IMR-90 (cell line): Measurements from ENCODE around the gene FXYD1. TPM values are rescaled to one million over a fixed set of nuclear protein-coding genes. Genes with fewer than 3 reads are reported as not detected.

Experiments used
- ATAC-seq: fragments of 200-7000 bp; cut with Tn5 transposase; 2 replicates; pipeline ENCODE4 v1.9.1; 2020; ENCODE audit warnings: low read depth, mild to moderate bottlenecking, moderate library complexity
- BruUV-seq: library from RNA; stranded (reverse); fragments of 400-500 nt; replicated peaks from 2 replicates; lab custom pipeline; 2021; lab: Mats Ljungman, UMichigan
- CTCF ChIA-PET: fragments of 300-600 bp; formaldehyde crosslinking; extraction: SDS; loops from one replicate; lab custom pipeline; 2021; ENCODE audit warnings: antibody characterized with exemption; lab: Yijun Ruan, JAX
- POLR2A ChIA-PET: fragments of 300-600 bp; sonication (Branson Sonifier 250); formaldehyde crosslinking; loops from one replicate; lab custom pipeline; 2022; ENCODE audit warnings: antibody characterized with exemption; ENCODE audit not compliant: unreplicated experiment; lab: Charles Lee
- DNase-seq: peaks from one replicate; pipeline ENCODE4 v3.0.0; 2013
- H2AFZ ChIP-seq: replicated peaks from 2 replicates; pipeline ENCODE3; 2013; ENCODE audit warnings: low read length, mild to moderate bottlenecking; ENCODE audit not compliant: poor library complexity
- H2AK5ac ChIP-seq: 2 replicates; pipeline ENCODE4 v1.6.1; 2013; ENCODE audit warnings: low read depth, low read length, inconsistent platforms
- H2AK9ac ChIP-seq: replicated peaks from 2 replicates; pipeline ENCODE3; 2013; ENCODE audit warnings: mild to moderate bottlenecking, low read depth, low read length, moderate library complexity; ENCODE audit not compliant: poor library complexity
- H2BK120ac ChIP-seq: 2 replicates; pipeline ENCODE4 v1.6.1; 2013; ENCODE audit warnings: low read depth, low read length, inconsistent platforms
- H2BK15ac ChIP-seq: 3 replicates; pipeline ENCODE4 v1.6.1; 2013; ENCODE audit warnings: low read depth, low read length, inconsistent platforms
- H2BK20ac ChIP-seq: 2 replicates; pipeline ENCODE4 v1.6.1; 2013; ENCODE audit warnings: low read depth, mild to moderate bottlenecking, inconsistent platforms, low read length, moderate library complexity
- H2BK5ac ChIP-seq: 2 replicates; pipeline ENCODE4 v1.6.1; 2013; ENCODE audit warnings: mild to moderate bottlenecking, low read depth, low read length, inconsistent platforms; ENCODE audit not compliant: poor library complexity, severe bottlenecking
- H3K14ac ChIP-seq: replicated peaks from 2 replicates; pipeline ENCODE4 v1.6.1; 2013; ENCODE audit warnings: low read depth, low read length, inconsistent platforms
- H3K18ac ChIP-seq: 2 replicates; pipeline ENCODE4 v1.6.1; 2013; ENCODE audit warnings: low read depth, low read length, control low read depth
- H3K23ac ChIP-seq: 2 replicates; pipeline ENCODE4 v1.6.1; 2013; ENCODE audit warnings: low read depth, low read length, inconsistent platforms
- H3K27ac ChIP-seq: 2 replicates; pipeline ENCODE4 v1.5.1; 2013; ENCODE audit warnings: mild to moderate bottlenecking, control low read depth, low read length; ENCODE audit not compliant: insufficient read depth
- H3K27me3 ChIP-seq: 2 replicates; pipeline ENCODE4 v1.6.1; 2013; ENCODE audit warnings: low read length; ENCODE audit not compliant: control insufficient read depth, insufficient read depth
- H3K36me3 ChIP-seq: 2 replicates; pipeline ENCODE4 v1.6.1; 2013; ENCODE audit warnings: low read length, mixed read lengths; ENCODE audit not compliant: control insufficient read depth, insufficient read depth
- H3K4ac ChIP-seq: 2 replicates; pipeline ENCODE4 v1.6.1; 2013; ENCODE audit warnings: low read depth, low read length, inconsistent platforms
- H3K4me1 ChIP-seq: 2 replicates; pipeline ENCODE4 v1.6.1; 2013; ENCODE audit warnings: low read length, mixed read lengths; ENCODE audit not compliant: control insufficient read depth, insufficient read depth
- H3K4me2 ChIP-seq: 2 replicates; pipeline ENCODE4 v1.6.1; 2013; ENCODE audit warnings: low read depth, mild to moderate bottlenecking, control low read depth, low read length, moderate library complexity
- H3K4me3 ChIP-seq: 2 replicates; pipeline ENCODE4 v1.5.1; 2013; ENCODE audit warnings: low read depth, mild to moderate bottlenecking, control low read depth, low read length, moderate library complexity; ENCODE audit not compliant: insufficient read depth
- H3K56ac ChIP-seq: 2 replicates; pipeline ENCODE4 v1.6.1; 2013; ENCODE audit warnings: low read length, inconsistent platforms; ENCODE audit not compliant: insufficient read depth; ENCODE audit errors: extremely low read depth
- H3K79me1 ChIP-seq, 2 experiments: 2 replicates each; pipeline ENCODE4 v1.6.1; 2013; ENCODE audit warnings: low read length in 2 of 2, inconsistent platforms in 1 of 2, low read depth in 1 of 2
- H3K9ac ChIP-seq: 2 replicates; pipeline ENCODE4 v1.6.1; 2013; ENCODE audit warnings: low read depth, low read length, control low read depth
- H3K9me1 ChIP-seq: 2 replicates; pipeline ENCODE4 v1.6.1; 2013; ENCODE audit warnings: low read length, inconsistent platforms; ENCODE audit not compliant: insufficient read depth
- H3K9me3 ChIP-seq: 2 replicates; pipeline ENCODE4 v1.6.1; 2013; ENCODE audit warnings: low read length; ENCODE audit not compliant: control insufficient read depth, insufficient read depth
- H4K20me1 ChIP-seq: 2 replicates; pipeline ENCODE4 v1.6.1; 2013; ENCODE audit warnings: low read length, inconsistent platforms; ENCODE audit not compliant: insufficient read depth
- H4K5ac ChIP-seq: 2 replicates; pipeline ENCODE4 v1.6.1; 2013; ENCODE audit warnings: mild to moderate bottlenecking, low read depth, low read length, control low read depth
- H4K8ac ChIP-seq, 2 experiments: 2 replicates each; pipeline ENCODE4 v1.6.1; 2013; ENCODE audit warnings: low read depth in 2 of 2, low read length in 2 of 2, control low read depth in 1 of 2, inconsistent platforms in 1 of 2
- H4K91ac ChIP-seq: 2 replicates; pipeline ENCODE4 v1.6.1; 2013; ENCODE audit warnings: low read depth, low read length, inconsistent platforms; ENCODE audit not compliant: insufficient read depth
- BHLHE40 ChIP-seq: fragments of 150-350 bp; IDR thresholded peaks from 2 replicates; pipeline ENCODE4 v1.6.1; 2016; ENCODE audit warnings: mild to moderate bottlenecking, low read depth, low read length
- CEBPB ChIP-seq: IDR thresholded peaks from 2 replicates; pipeline ENCODE4 v1.6.1; 2012; ENCODE audit warnings: low read depth, low read length, improper control_type of control experiment
- CHD1 ChIP-seq: IDR thresholded peaks from 2 replicates; pipeline ENCODE4 v1.6.1; 2012; ENCODE audit warnings: low read depth, low read length, improper control_type of control experiment
- CTCF ChIP-seq: conservative IDR thresholded peaks from 2 replicates; pipeline ENCODE4 v1.5.1; 2012; ENCODE audit warnings: mild to moderate bottlenecking, low read depth, low read length, improper control_type of control experiment
- ELK1 ChIP-seq: fragments of 150-350 bp; IDR thresholded peaks from 2 replicates; pipeline ENCODE4 v1.6.1; 2016; ENCODE audit warnings: low read depth, mild to moderate bottlenecking, low read length, moderate library complexity, borderline replicate concordance
- FOS ChIP-seq: fragments of 150-350 bp; IDR thresholded peaks from 2 replicates; pipeline ENCODE4 v1.6.1; 2016; ENCODE audit warnings: low read depth, low read length
- MAFK ChIP-seq: IDR thresholded peaks from 2 replicates; pipeline ENCODE4 v1.6.1; 2012; ENCODE audit warnings: low read depth, low read length, improper control_type of control experiment
- MAZ ChIP-seq: IDR thresholded peaks from 2 replicates; pipeline ENCODE4 v1.6.1; 2012; ENCODE audit warnings: low read depth, mild to moderate bottlenecking, low read length, improper control_type of control experiment, moderate library complexity, borderline replicate concordance
- MXI1 ChIP-seq: IDR thresholded peaks from 2 replicates; pipeline ENCODE4 v1.6.1; 2012; ENCODE audit warnings: low read depth, mild to moderate bottlenecking, low read length, moderate library complexity, borderline replicate concordance
- NFE2L2 ChIP-seq: fragments of 150-350 bp; IDR thresholded peaks from 2 replicates; pipeline ENCODE4 v1.6.1; 2016; ENCODE audit warnings: low read depth, mild to moderate bottlenecking, low read length
- POLR2A ChIP-seq: IDR thresholded peaks from 2 replicates; pipeline ENCODE4 v1.6.1; 2012; ENCODE audit warnings: mild to moderate bottlenecking, low read depth, low read length
- RCOR1 ChIP-seq: IDR thresholded peaks from 2 replicates; pipeline ENCODE4 v1.6.1; 2012; ENCODE audit warnings: mild to moderate bottlenecking, low read length, improper control_type of control experiment; ENCODE audit not compliant: insufficient replicate concordance
- RFX5 ChIP-seq: IDR thresholded peaks from 2 replicates; pipeline ENCODE4 v1.8.0; 2012; ENCODE audit warnings: low read depth, mild to moderate bottlenecking, low read length, moderate library complexity
- SMC3 ChIP-seq: fragments of 150-350 bp; IDR thresholded peaks from 2 replicates; pipeline ENCODE4 v1.6.1; 2016; ENCODE audit warnings: low read depth, mild to moderate bottlenecking, antibody characterized with exemption, low read length, moderate library complexity
- WGBS, 2 experiments: methylation state at CpG; one replicate each; pipeline versions ENCODE4 v1.1.5 to v1.1.7; 2013; ENCODE audit warnings: missing lambda C conversion rate in 2 of 2; ENCODE audit not compliant: insufficient read length in 1 of 2; ENCODE audit errors: extremely low coverage in 2 of 2; 5-methylcytosine and 5-hydroxymethylcytosine counted together
- dilution Hi-C: fragments of 300-500 bp; cut with HindIII; formaldehyde crosslinking; loops from one replicate; pipeline ENCODE4 v1.14.3; 2018; ENCODE audit warnings: low sequenced_read_pairs; ENCODE audit not compliant: unreplicated experiment
- in situ Hi-C: fragments of 300-500 bp; cut with MboI; formaldehyde crosslinking; loops from 3 replicates; pipeline ENCODE4 v1.14.3; 2019; ENCODE audit warnings: low sequenced_read_pairs, inconsistent platforms, mixed read lengths
- intact Hi-C: fragments of 100-400 bp; cut with micrococcal nuclease; formaldehyde crosslinking; loops from 2 replicates; pipeline ENCODE4 v1.10.0; 2022
- polyA plus RNA-seq, 3 experiments: library from polyadenylated mRNA; depleted of rRNA; stranded (reverse); fragments of >200 nt; gene quantifications; 2 replicates each; pipeline ENCODE4 v1.2.3, GENCODE V29; 2012; ENCODE audit warnings: low replicate concordance in 1 of 3
- total RNA-seq: library from RNA; depleted of rRNA; stranded (reverse); fragments of >200 nt; gene quantifications from 2 replicates; pipeline ENCODE4 v1.2.3, GENCODE V29; 2012

FXYD1 gene
- total and polyA plus RNA-seq, 2 of the 4 experiments (the other 2 are of a cell fraction), result 0.18 to 3.9 TPM

DNA sequence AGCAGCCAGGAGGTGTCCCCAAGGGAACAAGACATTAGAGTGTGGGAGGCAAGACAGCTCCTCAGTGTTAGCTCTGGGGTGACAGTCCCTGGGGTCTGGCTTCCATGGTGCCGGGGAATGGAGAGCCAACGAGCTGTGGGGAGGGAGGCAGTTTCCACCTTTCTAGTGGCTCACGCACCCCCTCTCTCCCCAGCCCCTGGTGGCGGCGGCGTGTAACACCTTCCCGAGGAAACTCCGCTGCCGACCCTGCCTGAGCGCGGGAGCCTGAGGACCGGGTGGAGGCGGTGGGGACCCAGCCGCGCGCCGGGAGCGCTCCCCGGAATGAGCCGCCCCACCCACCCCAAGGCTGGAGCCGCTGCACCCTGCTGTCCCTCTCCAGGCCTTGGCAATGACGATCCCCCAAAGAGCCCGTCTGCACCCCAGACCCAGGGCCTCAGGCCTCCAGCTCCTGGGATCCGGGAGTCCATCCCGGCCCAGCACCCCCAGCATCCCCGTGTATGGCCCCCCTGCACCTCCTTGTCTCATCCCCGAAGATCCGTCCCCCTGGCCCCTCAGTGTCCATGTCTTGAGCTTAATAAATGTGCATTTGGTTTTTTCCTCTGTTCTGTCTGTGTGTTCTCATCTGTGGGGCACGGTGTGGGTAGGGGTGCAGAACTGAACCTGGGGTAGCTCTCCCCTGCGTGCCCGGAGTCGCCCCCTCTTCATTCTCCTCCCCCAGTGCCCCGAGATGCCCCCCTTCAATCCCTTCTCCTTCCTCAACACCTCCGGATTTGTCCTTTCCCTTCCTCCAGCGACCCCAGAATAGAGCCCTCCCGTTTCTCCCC, 15.3 kb downstream of the FXYD1 start:
- peak overlapping the region; percentile 52; the same call in 1 of the 3 replicates for H2BK15ac ChIP-seq
- no peak for TF ChIP-seq MXI1
- TF ChIP-seq POLR2A, result no peak
- no peak for TF ChIP-seq BHLHE40
- no peak for TF ChIP-seq MAFK
- TF ChIP-seq FOS, result no peak
- TF ChIP-seq RCOR1, result no peak
- TF ChIP-seq ELK1, result no peak
- TF ChIP-seq CTCF, result peak; percentile 55
- TF ChIP-seq SMC3, result peak; percentile 26; the same call in 1 of the 2 replicates
- TF ChIP-seq NFE2L2, result no peak
- no peak for TF ChIP-seq CEBPB
- peak; percentile 53; the same call in 1 of the 2 replicates for TF ChIP-seq MAZ
- no peak for TF ChIP-seq RFX5
- no peak for TF ChIP-seq CHD1

More for the DNA sequence above, 15.3 kb downstream of the FXYD1 start:
- dilution Hi-C loops, result no loop called here
- Histone ChIP-seq H3K9ac (peak overlapping the region; percentile 56), H2BK20ac (peak overlapping the region; percentile 16; the same call in 1 of the 2 replicates), H2BK5ac (peak overlapping the region; percentile 74), H3K4me3 (peak overlapping the region; percentile 79), H3K4ac (peak overlapping the region; percentile 87), H3K18ac (peak overlapping the region; percentile 21), H4K91ac (0 out of 2 replicates have a peak overlapping the region, but pooled peaks have one; percentile 23), H3K14ac (peak overlapping the region; percentile 85), H2BK120ac (peak overlapping the region; percentile 40), H3K56ac (0 out of 2 replicates have a peak overlapping the region, but pooled peaks have one; percentile 38), H4K20me1 (0 out of 2 replicates have a peak, but pooled peaks cover 2% of the 10 kb centered on the region), H4K5ac (peak overlapping the region; percentile 45), H3K27me3 (no peaks in the 10 kb centered on the region), H3K9me3 (no peaks in the 10 kb centered on the region), H3K4me1 (peaks cover 9% of the 10 kb centered on the region), H2AFZ (peak overlapping the region; percentile 100), H2AK5ac (0 out of 2 replicates have a peak overlapping the region, but pooled peaks have one; percentile 49), H3K9me1 (peaks cover 12% of the 10 kb centered on the region; the same call in 1 of the 2 replicates), H2AK9ac (peak overlapping the region; percentile 99), H3K4me2 (peak overlapping the region; percentile 85), H3K23ac (peak overlapping the region; percentile 90), H3K27ac (peak overlapping the region; percentile 57; the same call in 1 of the 2 replicates), H3K36me3 (peaks cover 13% of the 10 kb centered on the region), H3K79me1 (peaks cover 8 to 42% of the 10 kb centered on the region in 2 experiments; a peak in 2 of 4 replicates), H4K8ac (peak overlapping the region; percentile 75 to 97; a peak in 3 of 4 replicates)
- DNase-seq, result no peak
- intact Hi-C loops, result no loop called here
- 0% methylated on average over 4 of the region's 36 CpGs; no CpG with 5 or more reads in 1 of the 2 experiments for WGBS, 2 experiments
- BruUV-seq, result no TSS peak
- peak; percentile 45 for ATAC-seq
- POLR2A ChIA-PET, result interaction anchor here (0.6 kb wide), 1 partner anchor 56 kb away, joined by 6 read pairs; no protein-coding TSS in a partner anchor
- in situ Hi-C loops, result no loop called here
- CTCF ChIA-PET, result interaction anchor here (0.5 to 1.2 kb wide), 6 partner anchors 12 to 617 kb away, joined by 3 to 4 read pairs (median 3); no protein-coding TSS in a partner anchor
